Lower lobe of right lung (tissue), 2 donors: ENCODE data around the gene MACROD1. TPM values are rescaled to one million over a fixed set of nuclear protein-coding genes. Genes with fewer than 3 reads are reported as not detected.

ENCODE experiments used
- ATAC-seq, 2 donors: fragments of 200-7000 bp; cut with Tn5 transposase; one replicate each; pipeline ENCODE4 v1.9.1; 2020 to 2022; ENCODE audit warnings: mild to moderate bottlenecking in 2 of 2, moderate library complexity in 2 of 2
- DNase-seq: peaks from one replicate; pipeline ENCODE4 v3.0.0-alpha.2; 2020
- H3K27ac ChIP-seq: fragments of 200-600 bp; one replicate; pipeline ENCODE4 v1.8.0; 2022
- H3K27me3 ChIP-seq: fragments of 200-600 bp; one replicate; pipeline ENCODE4 v1.8.0; 2022; ENCODE audit warnings: low read depth
- H3K36me3 ChIP-seq: fragments of 200-600 bp; one replicate; pipeline ENCODE4 v1.8.0; 2022; ENCODE audit warnings: mild to moderate bottlenecking
- H3K4me1 ChIP-seq: fragments of 200-600 bp; one replicate; pipeline ENCODE4 v1.8.0; 2022
- H3K4me3 ChIP-seq: fragments of 200-600 bp; one replicate; pipeline ENCODE4 v1.8.0; 2022; ENCODE audit warnings: mild to moderate bottlenecking
- H3K9me3 ChIP-seq: fragments of 200-600 bp; one replicate; pipeline ENCODE4 v1.8.0; 2022
- CTCF ChIP-seq: fragments of 200-600 bp; IDR thresholded peaks from one replicate; pipeline ENCODE4 v1.8.0; 2022; ENCODE audit warnings: antibody characterized with exemption, mild to moderate bottlenecking
- intact Hi-C: fragments of 100-400 bp; cut with DNase I; formaldehyde crosslinking; loops from one replicate; pipeline ENCODE4 v1.11.0; 2022
- total RNA-seq: library from RNA; stranded (reverse); fragmentation: NEBNext Ultra II Directional; extraction: Animal tissue kit (Norgen Biotek cat#: 25700); gene quantifications from one replicate; pipeline ENCODE4 v1.2.1, GENCODE V29; 2021
- donor health status: DM: no; HTN: yes; CAD: no; lungs with severe emphysema.

Gene MACROD1
- total RNA-seq, 1 donor from 2014 or later, result 15.0 TPM

GRCh38 chr11:64085906-64086257, 80.0 kb downstream of the MACROD1 start:
- H3K36me3 ChIP-seq, result no peaks in the 10 kb centered on the region
- intact Hi-C loops, result no loop called here
- peaks cover 12% of the 10 kb centered on the region for H3K4me1 ChIP-seq
- H3K27ac ChIP-seq, result no peak overlapping the region
- no peaks in the 10 kb centered on the region for H3K9me3 ChIP-seq
- DNase-seq, result no peak
- no peaks in the 10 kb centered on the region for H3K27me3 ChIP-seq
- TF ChIP-seq CTCF, result no peak
- H3K4me3 ChIP-seq, result no peak overlapping the region
- no peak for ATAC-seq

- no peak for TF ChIP-seq CTCF
- H3K27me3 ChIP-seq, result no peaks in the 10 kb centered on the region
- H3K27ac ChIP-seq, result no peak overlapping the region
- no peak overlapping the region for H3K4me3 ChIP-seq
- DNase-seq (no peak), ATAC-seq (no peak)
- peaks cover 8% of the 10 kb centered on the region for H3K4me1 ChIP-seq
- no peaks in the 10 kb centered on the region for H3K9me3 ChIP-seq
- no peaks in the 10 kb centered on the region for H3K36me3 ChIP-seq
- intact Hi-C loops, result no loop called here
Measured at GRCh38 chr11:64084951-64085710, 80.8 kb downstream of the MACROD1 start.

- H3K4me1 ChIP-seq, result peaks cover under 1% of the 10 kb centered on the region
- H3K36me3 ChIP-seq, result no peaks in the 10 kb centered on the region
- DNase-seq, result no peak
- ATAC-seq, result no peak
- no peak overlapping the region for H3K4me3 ChIP-seq
- H3K9me3 ChIP-seq, result no peaks in the 10 kb centered on the region
- H3K27me3 ChIP-seq, result no peaks in the 10 kb centered on the region
- TF ChIP-seq CTCF, result no peak
- intact Hi-C loops, result no loop called here
- H3K27ac ChIP-seq, result no peak overlapping the region
Measured at GRCh38 chr11:64084146-64084950, 81.6 kb downstream of the MACROD1 start.

- Histone ChIP-seq H3K36me3 (no peaks in the 10 kb centered on the region), H3K4me3 (no peak overlapping the region), H3K9me3 (no peaks in the 10 kb centered on the region), H3K4me1 (no peaks in the 10 kb centered on the region), H3K27me3 (no peaks in the 10 kb centered on the region), H3K27ac (no peak overlapping the region)
- ATAC-seq (no peak), DNase-seq (no peak)
- no peak for TF ChIP-seq CTCF
- intact Hi-C loops, result no loop called here
Measured at GRCh38 chr11:64083398-64084080, 82.4 kb downstream of the MACROD1 start.

- Histone ChIP-seq H3K4me3 (no peak overlapping the region), H3K27me3 (no peaks in the 10 kb centered on the region), H3K36me3 (no peaks in the 10 kb centered on the region), H3K9me3 (no peaks in the 10 kb centered on the region), H3K4me1 (no peaks in the 10 kb centered on the region), H3K27ac (no peak overlapping the region)
- ATAC-seq (no peak), DNase-seq (no peak)
- intact Hi-C loops, result no loop called here
- TF ChIP-seq CTCF, result no peak
Measured at GRCh38 chr11:64081745-64082442, 84.0 kb downstream of the MACROD1 start.
